Testis (tissue), 2 donors: Measurements from ENCODE around the gene ZBTB7C.

Source experiments
- CTCF ChIP-seq, 3 experiments: fragments of 450-650 bp in 2 of 3; fragments of 200-600 bp in 1 of 3; sonication (generic) in 1 of 3; IDR thresholded peaks; one replicate each; pipeline ENCODE4 v1.5.1; 2016 to 2019; ENCODE audit warnings: antibody characterized with exemption in 3 of 3, mild to moderate bottlenecking in 2 of 3, moderate library complexity in 1 of 3
- POLR2A ChIP-seq: fragments of 450-650 bp; IDR thresholded peaks from one replicate; pipeline ENCODE4 v1.6.1; 2017; ENCODE audit warnings: antibody characterized with exemption, mild to moderate bottlenecking, moderate library complexity

DNA sequence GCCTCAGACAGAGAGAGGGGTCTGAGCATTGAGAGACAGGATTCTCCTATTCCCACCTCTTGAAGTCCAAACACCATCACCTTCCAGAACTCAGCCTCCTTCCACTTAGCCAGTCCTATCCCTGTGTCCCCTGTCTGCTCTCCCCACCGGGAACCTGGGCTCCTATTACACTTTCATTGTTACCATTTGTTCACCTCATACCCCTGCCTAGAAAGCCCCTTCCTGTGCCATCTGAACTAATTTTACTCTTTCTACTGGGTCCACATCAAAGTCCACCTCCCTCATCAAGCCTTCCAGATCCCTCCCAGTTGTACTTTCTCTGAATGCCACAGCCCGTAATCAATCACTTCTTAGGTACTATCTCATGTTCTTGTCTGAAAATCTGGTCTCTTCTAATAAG is 220.6 kb downstream of the ZBTB7C start:
- TF ChIP-seq POLR2A (no peak), CTCF (IDR thresholded peaks at IDR 0.05) (no peak)
